Activated naive CD4-positive, alpha-beta T cell (primary cell): Measurements from ENCODE around the gene ZMYM1.
"Not testable (repeated sequence)": the region's sequence is repeated elsewhere in the genome, so short reads cannot be mapped to it uniquely, and the experiment has no call there.

Source experiments
- DNase-seq, 4 experiments: peaks; one replicate each; lab custom pipeline; 2025; lab: John Stamatoyannopoulos, UW

Gene ZMYM1

DNA sequence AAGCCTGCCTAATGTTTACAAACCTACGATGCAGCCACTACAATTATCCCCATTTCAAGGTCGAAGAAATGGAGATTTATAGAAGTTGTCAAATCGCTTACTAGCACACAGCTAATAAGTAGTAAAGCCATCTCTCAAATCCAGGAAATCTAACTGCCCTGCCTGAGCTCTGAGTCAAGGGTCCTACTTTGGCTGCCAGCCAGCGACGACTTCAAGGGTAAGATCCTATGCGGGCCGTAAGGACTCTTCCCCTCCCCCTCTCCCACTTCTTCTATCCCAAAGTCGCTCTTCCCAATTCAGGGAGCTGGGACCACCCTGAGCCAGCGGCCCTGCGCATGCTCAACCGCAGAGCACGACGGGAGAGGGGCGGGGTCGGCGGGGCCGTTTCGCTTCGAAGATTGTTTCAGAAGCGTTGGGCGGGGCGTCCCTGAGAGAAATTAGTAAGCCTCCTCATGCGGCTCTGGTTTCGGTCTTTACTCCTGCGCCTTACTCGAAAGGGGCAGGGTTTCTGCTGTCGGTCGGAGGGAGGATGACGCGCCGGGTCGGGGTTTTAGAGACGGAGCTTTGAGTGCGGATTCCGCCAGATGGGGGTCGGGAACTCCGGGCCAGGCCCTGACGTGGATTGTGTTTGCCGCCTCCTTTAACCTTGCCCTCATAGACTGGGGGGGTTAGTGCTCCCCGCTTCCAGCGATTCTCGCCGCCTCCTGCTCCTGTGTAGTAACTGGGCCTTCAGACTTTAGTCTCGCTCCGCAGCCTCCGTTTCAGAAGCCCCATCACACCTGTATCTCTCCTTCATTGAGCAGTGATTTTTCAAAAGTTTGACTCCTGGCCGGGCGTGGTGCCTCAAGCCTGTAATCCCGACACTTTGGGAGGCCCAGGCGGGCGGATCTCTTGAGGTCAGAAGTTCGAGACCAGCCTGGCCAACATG is at the start of gene ZMYM1:
ZMYM1 (plus strand) TSS at position 383 of the 928 bp plus-strand sequence. CDS start 14,603 bp downstream, outside the sequence.
- peak; percentile 69 to 74 (median 71) for DNase-seq

DNA sequence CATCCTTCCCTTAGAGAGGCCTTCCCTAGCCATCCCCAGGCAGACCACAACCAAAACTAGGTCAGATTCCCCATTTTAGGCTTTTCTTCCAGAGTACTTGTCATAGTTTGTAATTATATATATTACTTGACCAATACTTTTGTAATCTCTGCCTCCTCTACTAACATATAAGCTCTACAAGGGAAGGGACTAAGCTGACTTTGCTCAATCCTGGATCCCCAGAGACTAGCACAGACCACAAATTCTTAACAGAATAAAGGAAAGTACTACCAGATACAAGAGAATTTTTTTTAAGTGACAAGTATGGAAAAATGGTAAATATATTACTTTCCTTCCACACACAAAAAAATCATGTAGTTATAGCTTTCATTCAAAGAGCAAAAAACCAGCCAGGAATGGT is 49.4 kb upstream of the ZMYM1 start:
- DNase-seq: no peak

DNA sequence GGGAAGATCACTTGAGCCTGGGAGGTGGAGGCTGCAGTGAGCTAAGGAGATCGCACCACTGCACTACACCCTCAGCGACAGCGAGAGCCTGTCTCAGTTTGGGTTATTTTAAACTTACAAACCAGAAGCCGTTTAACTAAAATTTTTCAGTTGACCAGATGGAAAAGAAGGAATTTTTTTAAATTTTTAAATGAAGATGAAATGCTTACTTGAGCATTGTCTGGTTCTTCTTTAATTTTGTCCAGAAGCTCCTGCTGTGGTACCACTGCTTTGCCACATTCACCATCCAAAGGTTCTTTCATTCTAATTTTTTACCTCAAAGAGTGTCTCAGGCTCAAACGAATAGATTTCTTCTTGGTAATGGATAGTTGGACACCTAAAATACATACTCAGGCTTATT is 48.8 kb upstream of the ZMYM1 start:
- DNase-seq: no peak

DNA sequence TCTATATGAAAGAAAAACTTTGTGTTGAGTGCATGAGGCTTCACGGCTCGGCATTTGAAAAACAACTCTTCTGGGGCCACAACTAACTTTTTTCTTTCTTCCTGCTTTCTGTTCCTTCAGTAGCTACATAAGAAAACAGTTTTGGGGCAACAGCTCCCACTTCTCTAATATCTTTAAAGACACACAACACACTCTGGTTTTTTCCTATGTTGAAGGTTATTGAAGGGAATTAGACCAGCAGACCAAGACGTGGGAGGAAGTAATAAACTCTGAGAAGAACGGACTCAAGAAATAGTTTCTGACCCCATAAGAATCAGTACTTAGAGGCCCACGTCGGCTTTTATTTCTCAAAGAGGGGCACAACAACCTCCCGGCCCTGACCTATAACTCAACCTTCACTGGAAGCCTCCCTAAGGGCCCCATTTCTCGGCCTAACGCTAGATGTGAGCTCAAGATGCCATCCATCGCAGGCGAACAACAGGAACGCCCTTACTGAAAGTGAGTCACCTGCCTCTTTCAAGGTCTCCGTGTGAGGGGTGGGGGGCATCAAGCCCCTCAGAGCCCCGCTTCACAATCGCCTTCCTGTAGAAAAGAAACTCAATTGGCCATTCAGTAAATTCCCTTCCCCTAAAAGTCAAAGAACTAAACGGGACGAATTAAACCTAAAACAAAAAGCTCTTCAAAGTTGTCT is 48.3 kb upstream of the ZMYM1 start:
- DNase-seq: peak; percentile 4 to 26 (median 16)

DNA sequence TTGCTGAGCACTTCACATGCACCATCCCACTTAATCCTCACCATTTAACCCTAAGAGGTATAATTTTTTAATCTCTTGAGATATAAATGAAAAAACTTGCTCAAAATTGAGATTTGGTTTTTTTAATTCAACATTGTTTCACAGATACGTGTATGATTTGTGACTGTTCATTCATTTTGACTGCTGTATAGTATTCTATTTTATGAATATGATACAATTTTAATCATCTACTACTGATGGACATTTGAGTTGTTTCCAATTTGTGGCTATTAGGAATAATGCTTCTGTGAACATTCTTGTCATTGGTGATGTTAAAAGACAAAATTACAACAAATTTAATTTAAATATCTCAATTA is 46.8 kb upstream of the ZMYM1 start:
- DNase-seq: no peak

DNA sequence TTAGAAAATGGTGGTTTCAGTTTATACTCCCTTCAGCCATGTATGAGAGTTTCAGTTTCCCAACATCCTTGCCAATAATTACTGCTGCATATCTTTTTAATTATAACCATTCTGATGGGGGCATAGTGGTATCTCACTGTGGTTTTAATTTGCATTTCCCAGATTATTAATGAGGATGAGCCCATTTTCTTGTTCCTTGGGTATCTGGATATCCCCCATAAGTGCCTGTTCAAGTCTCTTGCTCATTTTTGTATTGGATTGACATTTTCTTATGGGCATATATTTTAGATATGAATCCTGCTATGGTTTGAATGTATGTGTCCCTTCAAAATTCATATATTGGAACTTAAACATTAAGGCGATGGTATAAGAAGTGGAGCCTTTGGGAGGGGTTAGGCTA is 45.8 kb upstream of the ZMYM1 start:
- no peak for DNase-seq

DNA sequence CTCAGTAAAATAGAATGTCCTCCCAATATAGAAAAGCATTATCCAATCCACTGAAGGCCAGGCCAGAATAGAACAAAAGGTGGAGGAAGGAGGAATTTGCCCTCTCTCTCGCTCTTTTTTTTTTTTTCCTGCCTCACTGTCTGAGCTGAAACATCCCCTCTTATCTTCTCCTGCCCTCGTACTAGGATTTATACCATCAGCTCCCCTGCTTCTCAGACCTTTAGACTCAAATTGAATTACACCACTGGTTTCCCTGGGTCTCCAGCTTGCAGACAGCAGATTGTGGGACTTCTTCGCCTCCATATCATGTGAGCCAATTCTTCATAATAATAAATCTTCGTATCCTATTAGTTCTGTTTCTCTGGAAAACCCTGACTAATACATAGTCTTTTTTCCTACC is 42.6 kb upstream of the ZMYM1 start:
- DNase-seq: no peak

DNA sequence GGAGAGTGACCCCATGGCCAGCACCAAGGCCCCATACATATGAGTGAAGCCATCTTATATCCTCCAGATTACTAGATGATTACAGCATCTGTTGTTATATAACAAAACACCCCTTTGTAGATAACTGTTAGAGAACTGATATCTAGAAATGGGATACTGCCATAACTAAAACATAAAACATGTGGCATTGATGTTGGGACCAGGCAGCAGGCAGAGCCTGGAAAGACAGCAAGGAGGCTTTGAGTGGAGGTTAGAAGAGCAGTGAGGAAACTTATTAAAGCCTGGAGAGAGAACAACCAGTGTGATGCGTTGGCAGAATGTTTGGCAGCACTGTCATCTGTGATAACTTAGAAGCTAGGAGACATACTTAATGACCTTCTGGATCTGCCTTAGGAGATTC is 42.0 kb upstream of the ZMYM1 start:
- no peak for DNase-seq

DNA sequence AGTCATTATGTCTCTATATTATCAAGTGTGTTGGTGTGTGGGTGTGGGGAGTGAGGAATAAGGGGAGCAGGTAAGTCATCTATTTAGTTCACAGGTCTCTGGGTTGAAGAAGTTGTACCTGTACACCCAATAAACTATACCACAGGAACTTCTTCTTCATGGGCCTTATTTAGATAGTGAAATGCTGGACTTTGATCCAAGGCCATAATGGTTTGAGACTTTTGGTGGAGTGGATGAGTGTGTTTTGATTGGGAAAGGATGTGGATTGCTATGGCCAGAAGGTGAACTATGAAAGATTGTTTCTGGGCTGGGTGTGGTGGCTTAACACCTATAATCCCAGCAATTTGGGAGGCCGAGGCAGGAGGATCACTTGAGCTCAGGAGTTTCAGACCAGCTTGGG is 40.5 kb upstream of the ZMYM1 start:
- no peak for DNase-seq

DNA sequence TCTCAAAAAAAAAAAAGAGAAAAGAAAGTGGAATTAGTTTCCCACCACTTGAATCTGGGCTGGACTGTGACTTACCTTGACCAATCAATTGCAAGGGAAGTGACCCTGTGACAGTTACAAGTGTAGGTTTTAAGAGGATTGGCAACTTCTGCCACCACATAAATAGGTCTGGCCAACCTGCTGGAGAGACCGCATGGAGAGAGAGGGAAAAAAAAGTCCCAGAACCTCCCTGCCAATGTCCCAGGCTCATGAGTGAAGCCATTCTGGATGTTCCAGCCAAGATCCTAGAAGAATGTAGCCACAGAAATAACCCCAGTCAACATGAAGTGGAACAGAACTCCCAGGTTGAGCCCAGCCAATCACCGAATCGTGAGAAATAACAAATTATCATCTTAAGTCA is 35.7 kb upstream of the ZMYM1 start:
- no peak for DNase-seq

DNA sequence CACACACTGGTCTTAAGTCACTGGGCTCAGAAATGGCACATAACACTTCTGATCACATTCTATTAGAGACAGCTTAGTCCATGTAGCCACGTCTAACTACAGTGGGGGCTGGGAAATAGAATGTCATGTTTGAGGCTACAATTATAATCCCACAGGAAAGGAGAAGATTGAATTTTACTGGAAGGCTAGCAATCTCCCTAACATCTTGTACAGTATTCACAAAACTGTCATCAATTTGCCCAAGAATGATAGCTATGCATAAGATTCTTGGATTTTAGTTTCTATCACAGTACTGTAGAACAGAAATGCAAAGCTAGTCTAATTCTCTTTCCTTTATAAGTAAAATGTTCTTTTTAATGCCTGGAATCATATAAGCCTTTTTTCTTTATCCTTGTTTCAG is 34.8 kb upstream of the ZMYM1 start:
- no peak for DNase-seq

DNA sequence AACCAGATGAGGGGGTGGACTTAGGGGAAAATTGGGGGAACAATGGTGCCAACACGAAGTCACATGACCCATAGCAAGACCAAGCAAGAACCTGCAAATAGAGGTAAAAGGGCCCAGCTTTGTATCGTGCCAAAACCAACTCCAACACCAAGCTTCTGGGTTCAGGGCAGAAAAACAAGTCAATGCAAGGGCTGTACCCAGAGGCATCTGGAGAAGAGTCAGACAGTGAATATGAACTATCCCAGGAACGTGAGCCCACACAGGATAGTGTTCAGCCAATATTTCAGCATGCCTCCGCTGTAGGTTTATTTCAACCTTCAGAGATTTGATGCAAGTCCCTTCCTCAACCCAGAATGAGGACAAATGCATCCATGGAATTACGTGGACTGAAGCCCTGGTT is 32.5 kb upstream of the ZMYM1 start:
- no peak for DNase-seq

DNA sequence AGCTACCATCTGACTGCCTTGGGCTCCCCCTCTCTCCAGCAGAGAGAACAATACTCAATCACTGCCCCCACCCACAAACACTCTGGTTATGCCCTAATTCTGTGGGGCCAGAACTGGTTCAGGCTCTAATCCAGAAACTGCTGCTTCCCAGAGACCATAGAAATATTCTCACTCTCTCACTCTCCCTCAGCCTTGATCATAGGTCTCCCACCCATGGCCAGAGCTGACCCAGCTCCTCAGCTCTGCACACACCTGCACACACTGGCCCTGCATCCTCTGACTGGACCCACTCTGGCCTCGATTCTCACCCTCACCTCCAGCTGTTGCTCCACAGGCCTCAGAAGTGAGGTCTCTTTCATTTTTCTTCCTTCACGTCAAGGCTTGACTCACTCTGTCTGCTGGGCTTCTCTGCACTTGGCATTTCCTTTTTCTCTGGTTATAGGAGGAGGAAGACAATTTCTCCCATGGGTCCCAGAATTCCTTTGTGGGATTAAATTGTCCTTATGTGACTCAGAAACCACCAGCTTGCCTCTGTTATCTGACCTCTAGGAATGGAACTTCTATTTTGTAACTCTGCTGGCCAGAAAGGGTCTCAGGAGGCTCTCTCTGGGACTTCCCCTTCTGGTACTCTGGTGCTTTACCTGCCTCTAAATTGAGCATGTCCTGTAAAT is 31.9 kb upstream of the ZMYM1 start:
- no peak for DNase-seq

DNA sequence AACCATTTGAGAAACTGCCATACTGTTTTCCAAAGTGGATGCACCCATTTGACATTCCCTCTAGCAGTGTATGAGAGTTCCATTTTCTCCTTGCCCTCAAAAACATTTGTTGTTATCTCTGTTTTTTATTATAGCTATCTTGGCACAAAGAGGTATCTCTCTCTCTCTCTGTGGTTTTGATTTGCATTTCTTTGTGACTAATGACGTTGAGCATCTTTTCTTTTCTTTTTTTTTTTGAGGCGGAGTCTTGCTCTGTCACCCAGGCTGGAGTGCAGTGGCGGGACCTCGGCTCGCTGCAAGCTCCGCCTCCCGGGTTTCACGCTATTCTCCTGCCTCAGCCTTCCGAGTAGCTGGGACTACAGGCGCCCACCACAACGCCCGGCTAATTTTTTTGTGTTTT is 30.1 kb upstream of the ZMYM1 start:
- no peak for DNase-seq

DNA sequence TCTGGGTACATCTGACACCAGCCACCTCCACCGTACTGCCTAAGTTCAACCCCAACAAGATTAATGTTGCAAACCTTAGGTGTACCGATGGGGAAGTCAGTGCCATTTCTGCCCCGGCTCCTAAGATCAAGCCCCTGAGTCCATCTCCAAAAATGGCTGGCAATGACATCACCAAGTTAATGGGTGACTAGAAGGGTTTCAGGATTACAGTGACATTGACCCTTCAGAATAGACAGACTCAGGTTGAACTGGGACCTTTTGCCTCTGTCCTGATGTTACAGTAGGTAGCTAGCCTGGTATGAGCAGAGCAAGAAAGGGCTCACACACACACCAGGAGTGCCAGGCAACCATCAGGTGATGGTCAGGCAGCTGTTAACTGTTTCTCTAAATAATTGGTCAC is 25.8 kb upstream of the ZMYM1 start:
- no peak for DNase-seq

DNA sequence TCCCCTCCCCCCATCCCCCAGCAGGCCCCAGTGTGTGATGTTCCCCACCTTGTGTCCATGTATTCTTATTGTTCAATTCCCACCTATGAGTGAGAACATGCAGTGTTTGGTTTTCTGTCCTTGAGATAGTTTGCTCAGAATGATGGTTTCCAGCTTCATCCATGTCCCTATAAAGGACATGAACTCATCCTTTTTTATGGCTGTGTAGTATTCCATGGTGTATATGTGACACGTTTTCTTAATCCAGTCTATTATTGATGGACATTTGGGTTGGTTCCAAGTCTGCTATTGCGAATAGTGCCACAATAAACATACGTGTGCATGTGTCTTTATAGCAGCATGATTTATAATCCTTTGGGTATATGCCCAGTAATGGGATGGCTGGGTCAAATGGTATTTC is 24.9 kb upstream of the ZMYM1 start:
- not testable (repeated sequence) for DNase-seq

DNA sequence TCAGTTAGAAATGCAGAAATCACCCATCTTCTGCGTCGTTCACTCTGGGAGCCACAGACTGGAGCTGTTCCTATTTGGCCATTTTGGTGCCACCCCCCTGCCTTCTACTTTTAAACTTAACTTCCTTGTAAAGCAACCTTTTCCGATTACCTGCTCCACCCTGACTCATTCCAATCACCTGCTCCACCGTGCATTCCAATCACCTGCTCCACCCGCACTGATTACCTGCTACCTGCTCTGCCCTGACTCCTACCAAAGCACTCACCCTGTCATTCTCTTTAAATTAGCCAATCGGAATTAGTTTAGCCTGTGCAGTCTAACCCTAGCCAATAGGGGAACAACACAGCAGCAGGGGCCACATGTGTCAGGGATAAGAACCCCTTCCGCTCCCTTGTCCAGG is 20.9 kb upstream of the ZMYM1 start:
- not testable (repeated sequence) for DNase-seq

DNA sequence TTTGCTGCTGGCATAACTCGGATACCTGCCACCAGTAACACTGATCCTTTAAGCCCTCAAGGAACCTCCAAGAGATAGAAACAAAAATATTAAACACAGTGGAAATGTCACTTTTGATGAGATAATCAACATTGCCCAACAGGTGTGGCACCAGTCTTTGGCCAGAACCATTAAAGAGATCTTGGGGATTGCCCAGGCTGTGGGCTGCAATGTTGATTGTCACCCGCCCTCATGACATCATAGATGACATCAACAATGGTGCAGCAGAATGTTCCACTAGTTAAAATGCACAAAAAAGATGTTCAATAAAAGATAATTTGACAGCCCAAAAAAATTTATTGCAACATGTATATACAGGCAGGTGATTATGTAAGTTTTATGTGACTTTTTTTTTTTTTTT is 20.2 kb upstream of the ZMYM1 start:
- no peak for DNase-seq

DNA sequence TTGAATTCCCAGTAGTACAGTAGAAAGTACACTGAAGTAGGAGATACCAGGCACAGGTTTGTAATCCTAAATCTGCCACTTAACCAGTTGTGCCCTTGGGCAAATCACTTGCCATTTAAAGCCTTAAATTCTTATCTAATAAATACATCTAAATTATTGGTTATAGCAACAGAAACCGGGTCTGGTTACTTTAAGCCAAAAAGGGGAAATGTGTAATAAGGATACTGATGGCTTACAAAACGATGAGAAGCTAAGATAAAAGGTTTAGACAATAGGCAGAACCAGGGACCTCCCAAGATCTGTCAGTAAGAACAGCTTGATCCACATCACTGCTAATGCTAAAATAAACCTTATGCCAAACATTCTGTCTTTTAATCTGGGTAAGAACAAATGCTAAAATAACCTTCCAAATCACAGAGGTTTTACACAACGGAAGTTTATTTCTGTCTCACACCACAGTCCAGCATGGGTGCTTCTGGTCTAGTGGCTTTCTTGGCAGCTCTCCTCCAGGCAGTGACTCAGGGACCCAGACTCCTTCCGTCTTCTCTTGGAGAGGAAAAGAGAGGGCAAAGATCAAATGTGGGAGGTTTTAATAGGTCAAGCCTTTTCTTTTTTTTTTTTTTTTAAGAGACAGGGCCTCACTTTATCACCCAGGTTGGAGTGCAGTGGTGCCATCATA is 16.5 kb upstream of the ZMYM1 start:
- no peak for DNase-seq

DNA sequence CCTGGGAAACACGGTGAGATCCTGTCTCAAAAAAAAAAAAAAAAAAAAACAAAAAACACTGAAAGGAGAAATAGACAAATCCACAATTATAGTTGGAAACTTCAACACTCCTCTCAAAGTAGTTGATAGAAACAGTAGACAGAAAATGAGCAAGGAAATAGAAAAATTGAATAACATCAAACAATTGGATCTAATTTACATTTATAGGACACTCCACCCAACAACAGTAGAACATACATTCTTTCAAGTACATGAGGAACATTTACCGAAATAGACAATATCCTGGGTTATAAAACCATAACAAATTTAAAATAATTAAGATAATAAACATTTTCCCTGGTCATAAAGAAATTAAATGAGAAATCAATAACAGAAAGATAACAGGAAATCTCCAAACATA is 14.9 kb upstream of the ZMYM1 start:
- no peak for DNase-seq

DNA sequence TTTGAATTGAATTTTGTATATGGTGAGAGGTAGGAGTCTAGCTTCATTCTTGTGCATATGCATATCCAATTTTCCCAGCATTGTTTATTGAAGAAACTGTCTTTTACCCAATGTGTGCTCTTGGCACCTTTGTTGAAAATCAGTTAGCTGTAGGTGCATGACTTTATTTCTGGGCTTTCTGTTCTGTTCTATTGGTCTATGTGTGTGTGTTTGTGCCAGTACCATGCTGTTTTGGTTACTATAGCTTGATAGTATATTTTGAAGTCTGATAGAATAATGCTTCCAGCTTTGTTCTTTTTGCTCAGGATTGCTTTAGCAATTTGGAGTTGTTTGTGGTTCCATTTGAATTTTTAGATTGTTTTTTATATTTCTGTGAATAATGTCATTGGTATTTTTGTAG is 9.4 kb upstream of the ZMYM1 start:
- DNase-seq: no peak

DNA sequence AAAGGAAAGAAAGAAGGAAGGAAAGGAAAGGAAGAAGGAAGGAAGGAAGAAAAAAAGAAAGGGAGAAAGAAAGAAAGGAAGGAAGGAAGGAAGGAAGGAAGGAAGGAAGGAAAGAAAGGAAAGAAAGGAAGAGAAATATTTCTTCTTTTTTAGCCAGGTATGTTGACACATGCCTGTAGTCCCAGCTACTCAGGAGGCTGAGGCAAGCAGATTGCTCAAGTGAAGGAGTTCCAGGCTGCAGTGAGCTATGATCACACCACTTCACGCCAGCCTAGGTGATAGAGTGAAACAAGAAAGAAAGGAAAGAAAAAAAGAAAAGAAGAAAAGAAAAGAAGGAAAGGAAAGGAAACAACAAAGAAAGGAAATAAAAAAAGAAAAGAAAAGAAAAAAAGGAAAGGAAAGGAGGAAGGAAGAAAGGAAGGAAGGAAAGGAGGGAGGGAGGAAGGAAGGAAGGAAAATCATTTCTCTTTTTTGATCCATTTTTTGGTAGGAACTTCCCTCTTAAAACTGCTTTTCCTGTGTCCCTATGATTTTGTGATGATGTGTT is 5.8 kb upstream of the ZMYM1 start:
- DNase-seq: no peak
